SU-DHL-6 (cell line): ENCODE data around the gene ZNF862.

Experiments used
- EZH2phosphoT487 ChIP-seq: fragments of 200-600 bp; sonication (generic), shearing (Covaris generic); conservative IDR thresholded peaks from 2 replicates; pipeline ENCODE4 v1.6.1; 2018; ENCODE audit warnings: mild to moderate bottlenecking, antibody characterized with exemption, low read length, moderate library complexity, mixed read lengths
- TF ChIP-seq, protein P1 (sequence below): fragments of 200-600 bp; sonication (generic); IDR thresholded peaks from one replicate; pipeline ENCODE4 v1.5.1; 2017; ENCODE audit warnings: antibody characterized with exemption, mild to moderate bottlenecking, low read length, moderate library complexity; ENCODE audit not compliant: insufficient read depth, poor library complexity, severe bottlenecking

DNA sequence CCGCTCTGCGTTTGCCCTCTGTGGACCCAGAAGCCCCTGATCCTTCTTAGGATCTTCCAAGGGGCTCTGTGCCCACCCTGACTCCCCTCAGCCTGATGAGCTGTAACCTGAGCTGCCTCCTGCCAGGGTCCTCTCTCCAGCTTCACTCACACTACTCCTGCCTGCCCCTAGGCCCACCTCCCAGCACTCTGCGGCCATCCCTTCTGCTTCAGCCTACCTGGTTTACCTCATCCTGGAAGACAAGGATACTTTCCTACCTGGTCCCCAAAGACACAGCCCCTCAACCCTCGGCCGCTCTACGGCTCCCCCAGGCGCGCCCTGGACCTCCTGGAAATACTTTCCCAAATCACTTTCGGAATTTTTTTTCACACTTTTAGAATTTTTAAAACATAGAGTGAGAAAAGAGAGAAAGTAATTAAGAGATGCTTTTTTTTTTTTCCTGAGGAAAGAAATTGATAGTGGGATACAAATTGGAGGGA lies 6.4 kb upstream of the ZNF862 start:
- TF ChIP-seq EZH2phosphoT487, result no peak
- TF ChIP-seq, protein P1, sequence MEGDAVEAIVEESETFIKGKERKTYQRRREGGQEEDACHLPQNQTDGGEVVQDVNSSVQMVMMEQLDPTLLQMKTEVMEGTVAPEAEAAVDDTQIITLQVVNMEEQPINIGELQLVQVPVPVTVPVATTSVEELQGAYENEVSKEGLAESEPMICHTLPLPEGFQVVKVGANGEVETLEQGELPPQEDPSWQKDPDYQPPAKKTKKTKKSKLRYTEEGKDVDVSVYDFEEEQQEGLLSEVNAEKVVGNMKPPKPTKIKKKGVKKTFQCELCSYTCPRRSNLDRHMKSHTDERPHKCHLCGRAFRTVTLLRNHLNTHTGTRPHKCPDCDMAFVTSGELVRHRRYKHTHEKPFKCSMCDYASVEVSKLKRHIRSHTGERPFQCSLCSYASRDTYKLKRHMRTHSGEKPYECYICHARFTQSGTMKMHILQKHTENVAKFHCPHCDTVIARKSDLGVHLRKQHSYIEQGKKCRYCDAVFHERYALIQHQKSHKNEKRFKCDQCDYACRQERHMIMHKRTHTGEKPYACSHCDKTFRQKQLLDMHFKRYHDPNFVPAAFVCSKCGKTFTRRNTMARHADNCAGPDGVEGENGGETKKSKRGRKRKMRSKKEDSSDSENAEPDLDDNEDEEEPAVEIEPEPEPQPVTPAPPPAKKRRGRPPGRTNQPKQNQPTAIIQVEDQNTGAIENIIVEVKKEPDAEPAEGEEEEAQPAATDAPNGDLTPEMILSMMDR, result no peak
